OCI-LY7 (cell line): ENCODE measurements around the gene SNAP25. TPM values are rescaled to one million over a fixed set of nuclear protein-coding genes. Genes with fewer than 3 reads are reported as not detected.

Experiments used
- BruUV-seq: library from RNA; stranded (reverse); fragments of 400-500 nt; replicated peaks from 2 replicates; lab custom pipeline; 2021; lab: Mats Ljungman, UMichigan
- CTCF ChIA-PET: fragments of 300-600 bp; sonication (Branson Sonifier 250); formaldehyde crosslinking; loops from one replicate; lab custom pipeline; 2022; ENCODE audit warnings: antibody characterized with exemption; ENCODE audit not compliant: unreplicated experiment; lab: Charles Lee
- POLR2A ChIA-PET: fragments of 300-600 bp; sonication (Branson Sonifier 250); formaldehyde crosslinking; loops from one replicate; lab custom pipeline; 2022; ENCODE audit warnings: antibody characterized with exemption; lab: Charles Lee
- DNase-seq: peaks from one replicate; pipeline ENCODE4 v3.0.0-alpha.2; 2015; ENCODE audit warnings: low spot score
- H2AFZ ChIP-seq: fragments of 200-600 bp; sonication (generic), shearing (Covaris generic); 2 replicates; pipeline ENCODE4 v1.6.1; 2014; ENCODE audit warnings: mild to moderate bottlenecking, antibody characterized with exemption, low read length, moderate library complexity
- H3K27ac ChIP-seq: fragments of 200-600 bp; sonication (generic); 2 replicates; pipeline ENCODE4 v1.5.1; 2014; ENCODE audit warnings: mixed run types, low read depth, mild to moderate bottlenecking, moderate library complexity, low read length, inconsistent platforms; ENCODE audit not compliant: poor library complexity, severe bottlenecking
- H3K36me3 ChIP-seq: fragments of 200-600 bp; sonication (generic); 2 replicates; pipeline ENCODE4 v1.6.1; 2014; ENCODE audit warnings: mild to moderate bottlenecking, antibody characterized with exemption, low read length, moderate library complexity, mixed read lengths; ENCODE audit not compliant: insufficient read depth
- H3K4me1 ChIP-seq: fragments of 200-600 bp; sonication (generic); 2 replicates; pipeline ENCODE4 v1.5.1; 2014; ENCODE audit warnings: mild to moderate bottlenecking, low read length; ENCODE audit not compliant: insufficient read depth, poor library complexity, severe bottlenecking
- H3K4me2 ChIP-seq: fragments of 200-600 bp; sonication (generic); 2 replicates; pipeline ENCODE4 v1.6.1; 2014; ENCODE audit warnings: mild to moderate bottlenecking, low read length
- H3K4me3 ChIP-seq: fragments of 200-600 bp; sonication (generic); 2 replicates; pipeline ENCODE4 v1.5.1; 2014; ENCODE audit warnings: mild to moderate bottlenecking, low read depth, low read length; ENCODE audit not compliant: poor library complexity, severe bottlenecking
- H3K79me2 ChIP-seq: fragments of 200-600 bp; sonication (generic); 2 replicates; pipeline ENCODE4 v1.6.1; 2016; ENCODE audit warnings: low read depth, mild to moderate bottlenecking, low read length, moderate library complexity, mixed read lengths; ENCODE audit not compliant: insufficient read depth
- H3K9me2 ChIP-seq: fragments of 200-600 bp; sonication (generic); 2 replicates; pipeline ENCODE4 v1.6.1; 2016; ENCODE audit warnings: mild to moderate bottlenecking, low read length, mixed read lengths; ENCODE audit not compliant: insufficient read depth
- H3K9me3 ChIP-seq: fragments of 200-600 bp; sonication (generic); 2 replicates; pipeline ENCODE4 v1.6.1; 2014; ENCODE audit warnings: mild to moderate bottlenecking, mixed run types, low read length, mixed read lengths
- H4K20me1 ChIP-seq: fragments of 200-600 bp; sonication (generic); 2 replicates; pipeline ENCODE4 v1.6.1; 2014; ENCODE audit warnings: mild to moderate bottlenecking, antibody characterized with exemption, low read length, moderate library complexity, mixed read lengths; ENCODE audit not compliant: insufficient read depth
- EZH2phosphoT487 ChIP-seq: fragments of 200-600 bp; sonication (generic); IDR thresholded peaks from 2 replicates; pipeline ENCODE4 v1.6.1; 2018; ENCODE audit warnings: low read depth, borderline replicate concordance, mild to moderate bottlenecking, mixed run types, antibody characterized with exemption, low read length, moderate library complexity, mixed read lengths
- intact Hi-C: fragments of 100-400 bp; cut with micrococcal nuclease; formaldehyde crosslinking; loops from one replicate; pipeline ENCODE4 v1.10.0; 2022; ENCODE audit not compliant: unreplicated experiment
- total RNA-seq, 2 experiments: library from RNA; depleted of rRNA in 1 of 2; stranded (reverse); fragments of >200 nt in 1 of 2; shearing (Covaris generic) in 1 of 2; gene quantifications; 2 replicates each; pipeline ENCODE4 v1.2.3, GENCODE V29; 2014 to 2022
- TF ChIP-seq, protein P1 (sequence below): fragments of 200-600 bp; sonication (generic); conservative IDR thresholded peaks from 2 replicates; pipeline ENCODE4 v1.5.1; 2014; ENCODE audit warnings: mild to moderate bottlenecking, antibody characterized with exemption, low read length, moderate library complexity, mixed read lengths

SNAP25 gene
- total RNA-seq, 2 experiments from 2014 or later = not detected

DNA sequence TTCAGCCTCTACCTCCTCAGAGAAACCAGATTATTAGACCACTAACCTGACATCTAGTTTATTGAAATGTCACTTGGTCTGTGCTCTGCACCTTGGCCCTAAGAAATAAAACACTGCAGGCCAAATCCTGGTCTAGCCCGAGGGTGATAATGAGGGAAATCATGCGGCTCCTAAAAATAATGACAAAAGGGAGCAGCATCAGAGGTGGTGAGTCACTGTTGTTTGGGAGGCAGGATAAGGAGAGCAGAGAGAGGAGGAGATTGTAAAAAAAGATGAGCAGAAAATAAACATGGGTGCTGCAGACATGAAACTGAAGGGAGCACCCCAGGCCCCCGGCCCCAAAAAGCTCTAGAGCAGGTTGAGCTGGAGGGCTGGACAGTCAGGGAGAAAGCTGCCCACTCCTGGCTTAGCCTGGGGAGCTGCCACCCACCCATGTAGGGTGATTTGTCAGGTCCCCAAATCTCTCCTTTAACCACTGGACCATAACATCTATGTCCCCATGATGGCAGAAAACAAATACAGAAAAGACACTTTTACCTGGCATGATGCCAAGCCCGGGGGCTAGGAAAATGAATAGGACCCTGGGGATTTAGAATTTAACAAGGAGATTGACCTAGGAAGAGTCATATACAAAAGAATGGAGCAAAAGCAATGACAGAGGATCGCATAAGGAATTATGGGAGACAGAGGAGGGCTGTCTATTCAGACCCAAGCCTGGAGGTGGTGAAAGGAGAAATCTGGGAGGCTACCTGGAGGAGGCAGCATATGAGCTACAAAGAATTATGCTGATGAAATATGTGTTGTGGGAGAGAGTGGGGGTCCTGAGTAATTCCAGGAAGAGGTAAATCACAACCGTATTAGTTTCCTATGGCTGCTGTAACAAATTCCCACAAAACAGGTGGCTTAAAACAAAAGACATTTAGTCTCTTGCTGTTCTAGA lies 103.7 kb downstream of the SNAP25 start:
- H3K9me3 ChIP-seq = no peaks in the 10 kb centered on the region
- no peaks in the 10 kb centered on the region for H4K20me1 ChIP-seq
- no peaks in the 10 kb centered on the region for H3K79me2 ChIP-seq
- ChIA-PET CTCF (no interaction called here), POLR2A (interaction anchor here (0.6 kb wide), 1 partner anchor 60 kb away, joined by 6 read pairs; no protein-coding TSS in a partner anchor)
- H3K4me2 ChIP-seq = no peak overlapping the region
- H3K9me2 ChIP-seq = no peaks in the 10 kb centered on the region
- no TSS peak for BruUV-seq
- intact Hi-C loops = no loop called here
- TF ChIP-seq EZH2phosphoT487 = no peak
- TF ChIP-seq, protein P1, sequence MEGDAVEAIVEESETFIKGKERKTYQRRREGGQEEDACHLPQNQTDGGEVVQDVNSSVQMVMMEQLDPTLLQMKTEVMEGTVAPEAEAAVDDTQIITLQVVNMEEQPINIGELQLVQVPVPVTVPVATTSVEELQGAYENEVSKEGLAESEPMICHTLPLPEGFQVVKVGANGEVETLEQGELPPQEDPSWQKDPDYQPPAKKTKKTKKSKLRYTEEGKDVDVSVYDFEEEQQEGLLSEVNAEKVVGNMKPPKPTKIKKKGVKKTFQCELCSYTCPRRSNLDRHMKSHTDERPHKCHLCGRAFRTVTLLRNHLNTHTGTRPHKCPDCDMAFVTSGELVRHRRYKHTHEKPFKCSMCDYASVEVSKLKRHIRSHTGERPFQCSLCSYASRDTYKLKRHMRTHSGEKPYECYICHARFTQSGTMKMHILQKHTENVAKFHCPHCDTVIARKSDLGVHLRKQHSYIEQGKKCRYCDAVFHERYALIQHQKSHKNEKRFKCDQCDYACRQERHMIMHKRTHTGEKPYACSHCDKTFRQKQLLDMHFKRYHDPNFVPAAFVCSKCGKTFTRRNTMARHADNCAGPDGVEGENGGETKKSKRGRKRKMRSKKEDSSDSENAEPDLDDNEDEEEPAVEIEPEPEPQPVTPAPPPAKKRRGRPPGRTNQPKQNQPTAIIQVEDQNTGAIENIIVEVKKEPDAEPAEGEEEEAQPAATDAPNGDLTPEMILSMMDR = no peak
- H2AFZ ChIP-seq = no peak overlapping the region
- no peaks in the 10 kb centered on the region for H3K36me3 ChIP-seq
- no peak overlapping the region for H3K27ac ChIP-seq
- no peak for DNase-seq
- H3K4me1 ChIP-seq = no peaks in the 10 kb centered on the region
- H3K4me3 ChIP-seq = no peak overlapping the region

DNA sequence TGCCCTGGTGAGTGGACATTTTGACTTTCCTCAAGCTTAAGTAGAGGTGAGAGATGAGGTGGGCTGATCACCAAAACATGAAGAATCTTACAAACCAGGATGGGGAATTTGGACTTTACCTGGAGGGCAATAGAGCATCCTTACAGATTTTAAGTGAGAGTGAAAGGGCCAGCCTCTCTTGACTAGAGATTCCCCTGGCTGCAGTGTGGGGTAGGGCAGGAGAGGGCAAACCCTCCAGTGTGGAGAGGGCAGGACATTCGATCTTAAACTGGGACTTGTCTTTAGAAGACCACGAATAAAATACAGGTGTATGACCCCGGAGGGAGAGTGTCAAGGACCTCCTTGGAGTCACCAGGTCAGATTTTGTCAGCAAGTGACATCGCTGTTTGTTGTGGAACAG lies 105.1 kb downstream of the SNAP25 start:
- Histone ChIP-seq H3K27ac (no peak overlapping the region), H3K4me2 (no peak overlapping the region), H3K9me3 (no peaks in the 10 kb centered on the region), H3K36me3 (no peaks in the 10 kb centered on the region), H3K4me1 (no peaks in the 10 kb centered on the region), H3K9me2 (no peaks in the 10 kb centered on the region), H4K20me1 (no peaks in the 10 kb centered on the region), H2AFZ (no peak overlapping the region), H3K79me2 (no peaks in the 10 kb centered on the region), H3K4me3 (no peak overlapping the region)
- no TSS peak for BruUV-seq
- TF ChIP-seq, protein P1 = no peak
- TF ChIP-seq EZH2phosphoT487 = no peak
- POLR2A ChIA-PET = no interaction called here
- intact Hi-C loops = no loop called here
- CTCF ChIA-PET = no interaction called here
- DNase-seq = no peak
